NCI-H1694 (cell line): ENCODE measurements around the gene GLRX5.

ENCODE experiments used
- DNase-seq: peaks from one replicate; lab custom pipeline; 2025; lab: John Stamatoyannopoulos, UW

GLRX5 gene

GRCh38 chr14:95534299-95535225 is at the start of gene GLRX5:
GLRX5 (plus strand) TSS chr14:95535050; CDS start chr14:95535090, 40 bp downstream.
- DNase-seq, result peak; percentile 100

DNA sequence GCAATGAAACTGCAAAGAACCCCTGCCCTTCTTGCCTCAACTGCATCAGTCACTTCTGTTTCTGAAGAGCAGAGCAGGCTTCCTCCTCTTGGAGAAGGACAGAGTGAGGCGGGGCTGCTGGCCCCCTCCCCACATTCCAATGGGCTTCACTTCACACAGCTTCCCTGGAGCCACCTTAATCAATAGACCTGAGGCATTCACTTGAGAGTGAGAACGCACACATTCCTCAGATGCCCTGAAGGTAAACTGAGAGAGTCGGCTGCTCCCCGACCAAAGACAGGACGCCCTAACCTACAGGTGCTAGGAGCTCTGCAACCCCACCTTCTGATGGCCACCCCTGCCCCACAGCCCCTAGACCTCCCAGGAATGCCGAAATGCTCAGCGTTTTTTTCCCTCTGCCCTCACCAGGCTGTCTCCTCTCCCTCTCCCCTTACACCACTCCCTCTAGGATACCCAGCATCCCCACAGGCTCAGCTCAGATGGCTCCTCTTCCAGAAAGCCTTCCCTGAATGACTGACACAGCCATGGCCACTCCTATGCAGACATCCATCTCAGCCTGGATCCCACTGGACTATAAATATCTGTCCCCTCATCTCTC is 49.5 kb upstream of the GLRX5 start:
- DNase-seq, result no peak

DNA sequence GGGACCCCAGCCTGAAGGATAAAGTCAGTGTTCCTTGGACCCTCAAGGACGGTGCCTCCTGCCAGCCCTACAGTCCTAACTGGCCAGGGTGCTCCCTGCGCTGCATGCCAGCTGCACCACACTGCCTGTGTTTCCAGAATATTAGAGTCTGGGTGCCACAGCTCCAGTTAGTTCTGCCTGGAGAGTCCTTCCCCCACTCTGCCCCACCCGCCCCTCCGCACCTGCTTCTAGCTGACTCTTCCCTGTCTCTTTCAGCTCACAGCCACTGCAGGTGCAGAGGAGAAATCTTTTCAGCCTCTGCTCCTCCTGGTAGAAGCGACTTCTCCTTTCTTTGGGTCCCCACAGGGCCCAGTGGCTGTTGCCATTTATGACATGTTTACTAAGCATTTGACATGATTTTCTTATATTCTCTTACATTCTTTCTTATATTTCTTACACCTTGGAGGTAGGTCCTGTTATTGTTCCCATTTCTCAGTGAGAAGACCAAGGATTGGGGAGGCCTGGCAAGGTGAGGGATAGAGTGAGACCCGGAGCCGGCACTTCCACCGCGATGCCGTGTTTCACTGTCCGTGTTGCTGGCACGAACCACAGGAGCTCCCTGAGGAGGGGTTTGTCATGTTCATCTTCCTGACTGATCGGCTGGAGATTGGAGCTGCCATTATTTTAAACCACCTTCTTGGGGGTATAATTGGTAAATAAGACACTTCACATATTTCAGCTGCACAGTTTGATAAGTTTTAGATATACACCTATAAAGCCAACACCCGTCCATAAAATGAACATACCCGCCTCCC is 47.8 kb upstream of the GLRX5 start:
- no peak for DNase-seq

GRCh38 chr14:95487669-95488084 is 47.2 kb upstream of the GLRX5 start:
- no peak for DNase-seq

DNA sequence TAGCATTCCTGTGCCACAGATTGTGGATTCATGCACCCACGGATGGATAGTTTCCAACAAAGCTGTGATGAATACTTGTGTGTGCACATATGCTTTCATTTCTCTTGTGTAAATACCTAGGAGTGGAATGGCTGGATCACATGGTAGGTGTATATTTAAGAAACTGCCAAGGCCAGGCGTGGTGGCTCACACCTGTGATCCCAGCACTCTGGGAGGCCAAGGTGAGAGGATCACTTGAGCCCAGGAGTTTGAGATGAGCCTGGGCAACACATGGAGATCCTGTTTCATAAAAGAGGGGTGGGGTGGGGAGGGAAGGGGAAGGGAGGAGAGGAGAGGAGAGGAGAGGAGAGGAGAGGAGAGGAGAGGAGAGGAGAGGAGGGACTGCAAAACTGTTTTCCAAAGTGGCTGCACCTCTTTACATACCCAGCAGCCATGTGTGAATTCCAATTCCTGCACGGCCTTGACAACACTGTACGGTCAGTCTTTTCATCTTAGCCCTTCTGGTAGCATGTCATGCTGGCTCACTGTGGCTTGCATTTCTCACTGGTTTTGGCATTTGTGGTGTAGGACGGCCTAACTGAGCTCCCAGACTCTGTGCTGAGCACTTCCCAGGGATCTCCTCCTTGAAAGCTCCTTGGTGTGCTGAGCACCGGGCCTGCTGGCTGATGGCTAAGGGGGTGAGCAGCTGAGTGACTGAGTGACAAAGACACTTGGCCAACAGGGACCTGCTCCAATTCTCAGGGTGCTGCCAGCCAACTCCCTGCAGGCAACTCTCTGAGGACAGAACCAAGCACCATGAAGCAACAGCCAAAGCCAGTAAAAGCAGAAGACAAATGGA is 46.3 kb upstream of the GLRX5 start:
- DNase-seq, result no peak

- no peak for DNase-seq
Observed at GRCh38 chr14:95489214-95490137, 45.4 kb upstream of the GLRX5 start.

GRCh38 chr14:95490138-95490509 is 44.7 kb upstream of the GLRX5 start:
- no peak for DNase-seq

DNA sequence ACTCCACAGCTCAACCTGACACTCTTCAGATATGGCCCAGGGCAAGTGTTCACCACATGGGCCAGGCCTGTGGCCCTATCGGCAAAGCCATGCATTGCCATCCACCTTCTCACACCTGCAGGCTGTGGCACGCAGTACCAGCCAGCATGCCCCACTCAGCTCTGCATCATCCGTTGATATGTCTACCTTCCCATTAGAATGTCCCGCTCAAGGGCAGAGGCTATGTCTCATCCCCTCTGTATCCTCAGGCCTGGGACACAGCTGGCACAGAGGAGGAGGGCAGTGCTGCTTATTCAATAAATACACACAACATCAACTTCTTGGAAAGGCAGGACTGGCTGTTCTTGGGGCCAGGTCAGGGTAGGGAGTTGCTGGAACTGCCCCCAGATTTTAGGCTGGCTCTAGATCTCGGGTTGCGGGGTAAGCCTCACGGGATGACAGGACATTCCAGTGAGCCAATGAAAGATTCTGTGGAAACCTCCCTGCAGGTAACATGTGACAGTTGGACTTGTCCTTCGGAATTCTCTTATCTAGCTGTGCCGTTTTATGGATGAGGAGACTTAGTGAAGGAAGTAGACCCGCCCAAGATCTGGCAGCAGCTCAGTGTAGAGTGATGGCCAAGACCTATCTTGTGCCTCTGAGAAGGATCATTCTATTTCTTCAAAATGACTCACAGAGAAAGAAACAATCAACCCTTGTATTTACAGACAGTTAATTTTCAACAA is 44.0 kb upstream of the GLRX5 start:
- DNase-seq, result no peak

DNA sequence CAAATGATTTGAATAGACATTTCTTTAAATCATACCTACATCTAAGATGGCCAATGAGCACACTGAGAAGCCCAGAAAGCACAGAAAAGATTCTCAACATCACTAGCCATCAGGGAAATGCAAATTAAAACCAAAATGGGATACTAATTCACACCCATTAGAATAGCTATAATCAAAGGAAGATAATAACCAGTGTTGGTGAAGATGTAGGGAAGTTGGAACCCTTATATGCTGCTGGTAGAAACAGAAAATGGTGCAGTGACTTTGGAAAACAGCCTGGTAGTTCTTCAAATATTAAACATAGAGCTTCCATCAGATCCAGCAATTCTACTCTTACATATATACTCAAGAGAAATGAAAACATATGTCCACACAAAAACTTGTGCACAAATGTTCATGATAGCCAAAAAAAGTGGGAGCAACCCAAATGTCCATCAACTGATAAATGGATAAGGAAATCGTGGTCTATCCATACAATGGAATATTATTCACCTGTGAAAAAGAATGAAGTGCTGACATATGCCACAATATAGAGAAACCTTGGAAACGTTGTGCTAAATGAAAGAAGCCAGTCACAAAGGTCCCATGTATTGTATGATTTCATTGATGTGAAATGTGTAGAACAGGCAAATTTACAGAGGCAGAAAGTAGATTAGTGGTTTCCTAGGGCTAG is 42.8 kb upstream of the GLRX5 start:
- no peak for DNase-seq

DNA sequence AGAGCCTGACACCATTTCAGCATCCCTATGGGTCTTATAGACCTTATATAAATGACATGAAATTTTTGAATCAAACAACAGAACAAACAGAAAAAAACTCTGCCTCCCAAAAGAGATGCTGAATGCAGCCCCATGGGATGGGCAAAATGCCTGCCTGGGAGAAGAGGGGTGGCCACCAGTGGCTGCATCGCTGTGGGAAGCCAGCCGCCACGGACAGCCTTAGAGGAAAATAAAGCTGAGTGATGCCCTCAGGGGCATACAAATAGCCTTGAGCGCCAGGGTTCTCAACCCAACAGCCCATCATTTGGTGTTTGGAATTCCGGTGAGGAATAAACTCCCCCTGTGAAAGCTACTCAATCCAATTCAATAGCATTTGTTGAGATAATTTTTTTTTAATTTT is 41.3 kb upstream of the GLRX5 start:
- no peak for DNase-seq

GRCh38 chr14:95493976-95494375 is 40.9 kb upstream of the GLRX5 start:
- no peak for DNase-seq

DNA sequence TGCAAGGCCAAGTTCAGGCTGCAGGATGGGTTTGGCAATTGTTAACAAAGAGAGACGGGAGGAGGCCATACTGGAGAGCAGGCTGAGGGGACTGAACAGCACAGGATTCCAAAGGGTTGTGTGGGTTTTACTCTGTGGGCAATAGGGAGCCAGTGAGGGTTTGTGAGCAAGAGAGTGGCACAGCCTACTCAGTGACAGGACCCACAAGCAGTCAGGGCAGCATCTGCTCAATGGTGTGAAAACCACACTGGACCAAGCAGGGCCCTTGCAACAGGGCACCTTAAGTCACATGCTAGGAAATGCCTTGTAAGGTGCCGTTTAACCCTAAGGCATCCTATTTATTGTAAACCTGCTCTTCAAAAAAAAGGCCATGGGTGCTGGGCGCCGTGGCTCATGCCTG is 40.4 kb upstream of the GLRX5 start:
- DNase-seq, result no peak

DNA sequence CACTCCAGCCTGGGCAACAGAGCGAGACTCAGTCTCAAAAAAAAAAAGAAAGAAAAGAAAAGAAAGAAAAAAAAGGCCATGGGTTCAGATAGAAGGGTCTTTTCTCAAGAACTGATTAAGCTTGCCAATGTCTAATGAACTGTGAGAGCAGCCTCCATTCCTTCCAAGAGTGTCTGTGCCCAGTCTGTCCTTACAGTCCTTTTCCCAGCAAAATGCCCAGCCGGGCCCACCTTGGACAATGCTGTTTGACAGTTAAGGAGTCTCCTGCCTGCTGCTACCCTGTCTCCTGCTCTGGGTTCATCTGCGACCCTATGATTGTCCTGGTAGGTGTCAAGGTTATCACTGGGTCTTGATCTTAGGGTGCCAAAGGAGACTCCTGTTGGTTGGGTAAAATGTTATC is 39.8 kb upstream of the GLRX5 start:
- DNase-seq, result no peak

DNA sequence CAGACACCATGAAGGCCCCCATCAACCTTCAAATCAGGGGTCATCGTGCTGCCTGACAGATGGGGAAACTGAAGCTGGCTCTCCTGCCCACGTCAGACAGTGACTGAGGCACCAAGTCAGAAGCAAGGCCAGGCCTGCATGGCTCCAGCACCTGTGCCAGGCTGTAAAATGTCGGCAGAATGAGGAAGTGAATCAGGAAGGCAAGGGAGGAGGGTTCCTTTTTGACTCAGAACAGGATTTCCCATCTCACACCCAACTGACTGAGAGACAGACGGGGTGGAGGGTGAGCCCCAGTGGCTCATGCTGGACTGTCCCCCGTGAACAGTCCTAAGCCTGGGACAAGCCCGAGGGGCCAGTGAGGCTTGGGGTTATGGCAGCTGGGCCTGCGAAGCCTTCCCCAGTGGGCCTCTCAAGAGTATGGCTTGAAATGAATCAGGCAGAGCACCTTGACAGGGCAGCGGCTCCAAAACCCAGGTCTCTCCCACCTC is 39.3 kb upstream of the GLRX5 start:
- no peak for DNase-seq

DNA sequence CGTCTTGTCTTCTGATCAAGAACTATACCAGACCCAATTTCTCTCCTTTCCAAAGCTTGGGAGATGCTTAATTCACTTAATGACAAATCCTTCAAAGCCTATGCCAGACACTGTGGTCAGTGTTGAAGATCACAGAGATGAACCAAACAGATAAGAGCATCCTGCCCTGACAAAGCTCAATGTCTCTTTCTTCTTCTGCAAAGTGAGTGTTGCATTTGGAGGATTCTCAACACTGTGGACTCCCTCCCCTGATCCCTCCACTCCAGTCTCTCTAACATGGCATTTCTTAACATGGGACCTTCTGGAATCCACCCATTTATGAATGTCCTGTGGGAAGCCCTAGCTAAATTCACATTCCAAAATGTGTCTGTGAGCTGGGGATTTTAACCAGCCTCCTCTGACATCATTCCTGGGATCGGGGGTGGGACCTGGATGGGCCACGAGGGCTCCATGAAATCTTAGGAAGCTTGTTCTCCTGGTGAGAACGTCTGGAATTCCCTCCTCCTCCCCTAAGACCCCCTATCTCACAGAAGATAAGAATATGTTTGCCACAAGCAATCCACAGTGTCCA is 38.7 kb upstream of the GLRX5 start:
- DNase-seq, result no peak

GRCh38 chr14:95496690-95497259 is 38.1 kb upstream of the GLRX5 start:
- DNase-seq, result no peak

DNA sequence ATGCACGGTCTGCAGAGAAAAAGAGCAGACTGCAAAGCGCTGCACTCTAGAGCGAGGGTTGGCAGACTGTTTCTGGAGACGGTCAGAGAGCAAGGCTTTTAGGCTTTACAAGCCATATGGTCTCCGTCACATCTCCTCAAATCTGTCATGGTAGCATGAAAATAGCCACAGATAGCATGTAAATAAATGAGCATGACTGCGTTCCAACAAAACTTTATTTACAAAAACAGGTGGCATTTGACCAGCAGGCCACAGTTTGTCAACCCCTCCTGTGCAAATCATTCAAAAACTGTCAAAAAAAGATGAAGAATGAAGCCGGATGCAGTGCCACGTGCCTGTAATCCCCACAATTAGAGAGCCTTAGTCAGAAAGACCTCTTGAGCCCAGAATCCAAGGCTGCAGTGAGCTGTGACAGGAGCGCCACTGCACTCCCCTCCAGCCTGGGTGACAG is 37.3 kb upstream of the GLRX5 start:
- peak; percentile 79 for DNase-seq

GRCh38 chr14:95498622-95499353 is 36.1 kb upstream of the GLRX5 start:
- peak; percentile 76 for DNase-seq
